ENCODE results near the gene HNRNPL.
"Not testable (repeated sequence)": the region's sequence is repeated elsewhere in the genome, so short reads cannot be mapped to it uniquely, and the experiment has no call there.

The HNRNPL gene

GRCh38 chr19:38808741-38809140 lies 41.0 kb downstream of the HNRNPL start:
- TF ChIP-seq CTCF (IDR thresholded peaks at IDR 0.05; ENCODE audit: control extremely low read depth, extremely low read depth, low read depth, missing control alignments): no peak
- ChIA-PET CTCF (no interaction called here), POLR2A (interaction anchor here (1.2 kb wide), 1 partner anchor 23 kb away, joined by 3 read pairs; no protein-coding TSS in a partner anchor)

GRCh38 chr19:38807374-38808098 lies 42.2 kb downstream of the HNRNPL start:
- POLR2A ChIA-PET: interaction anchor here (1.2 kb wide), 1 partner anchor 24 kb away, joined by 3 read pairs; no protein-coding TSS in a partner anchor
- DNase-seq (ENCODE audit: extremely low spot score); CTCF ChIA-PET: not testable (repeated sequence)

More at GRCh38 chr19:38808741-38809140, 41.0 kb downstream of the HNRNPL start:
- no peak for DNase-seq (ENCODE audit: extremely low spot score)

GRCh38 chr19:38806371-38806770 lies 43.4 kb downstream of the HNRNPL start:
- ChIA-PET POLR2A (no interaction called here), CTCF (no interaction called here)
- DNase-seq (ENCODE audit: extremely low spot score): no peak
- no peak for TF ChIP-seq CTCF (IDR thresholded peaks at IDR 0.05; ENCODE audit: control extremely low read depth, extremely low read depth, low read depth, missing control alignments)

GRCh38 chr19:38805180-38805579 lies 44.6 kb downstream of the HNRNPL start:
- CTCF ChIA-PET: no interaction called here
- no peak for TF ChIP-seq CTCF (IDR thresholded peaks at IDR 0.05; ENCODE audit: control extremely low read depth, extremely low read depth, low read depth, missing control alignments)
- POLR2A ChIA-PET: no interaction called here
- no peak for DNase-seq (ENCODE audit: extremely low spot score)

GRCh38 chr19:38803543-38803942 lies 46.2 kb downstream of the HNRNPL start:
- DNase-seq (ENCODE audit: extremely low spot score): no peak
- ChIA-PET CTCF (interaction anchor here (1.3 kb wide), 1 partner anchor 34 kb away, joined by 4 read pairs; no protein-coding TSS in a partner anchor), POLR2A (no interaction called here)
- TF ChIP-seq CTCF (IDR thresholded peaks at IDR 0.05; ENCODE audit: control extremely low read depth, extremely low read depth, low read depth, missing control alignments): no peak

- no peak for TF ChIP-seq CTCF (IDR thresholded peaks at IDR 0.05; ENCODE audit: control extremely low read depth, extremely low read depth, low read depth, missing control alignments)
- CTCF ChIA-PET: interaction anchor here (2.9 kb wide), 1 partner anchor 32 kb away, joined by 10 read pairs; no protein-coding TSS in a partner anchor
- no peak for DNase-seq (ENCODE audit: extremely low spot score)
- POLR2A ChIA-PET: no interaction called here
These were observed 48.3 kb downstream of the HNRNPL start for GRCh38 chr19:38801359-38802095.
